SH-SY5Y (cell line): ENCODE results near the gene RABGAP1.

Experiments used
- GATA2 ChIP-seq: IDR thresholded peaks from 2 replicates; pipeline ENCODE4 v1.6.1; 2011; ENCODE audit warnings: mild to moderate bottlenecking, low read depth, low read length
- GATA3 ChIP-seq: IDR thresholded peaks from 2 replicates; pipeline ENCODE4 v1.6.1; 2011; ENCODE audit warnings: low read depth, mild to moderate bottlenecking, low read length, moderate library complexity

The RABGAP1 gene

DNA sequence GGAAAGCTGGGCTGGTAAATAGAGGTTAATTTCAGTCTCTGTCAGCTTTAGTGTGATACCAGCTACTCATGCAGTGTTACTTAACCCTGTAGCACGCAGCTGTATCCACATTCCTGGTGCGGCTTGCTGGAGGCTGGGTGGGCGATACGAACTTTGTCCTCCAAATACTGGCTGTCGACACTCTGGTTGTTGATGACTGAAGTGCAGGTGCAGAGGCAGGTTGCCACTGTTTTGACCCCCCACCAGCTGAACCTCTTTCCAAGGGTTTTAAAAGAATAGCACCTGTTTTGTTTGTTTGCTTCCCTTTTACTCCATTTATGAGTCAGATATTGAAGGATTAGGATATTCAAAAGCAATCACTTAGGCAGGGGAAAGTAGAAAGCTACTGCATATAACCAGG is 4.4 kb upstream of the RABGAP1 start:
- TF ChIP-seq GATA3 (no peak), GATA2 (no peak)

DNA sequence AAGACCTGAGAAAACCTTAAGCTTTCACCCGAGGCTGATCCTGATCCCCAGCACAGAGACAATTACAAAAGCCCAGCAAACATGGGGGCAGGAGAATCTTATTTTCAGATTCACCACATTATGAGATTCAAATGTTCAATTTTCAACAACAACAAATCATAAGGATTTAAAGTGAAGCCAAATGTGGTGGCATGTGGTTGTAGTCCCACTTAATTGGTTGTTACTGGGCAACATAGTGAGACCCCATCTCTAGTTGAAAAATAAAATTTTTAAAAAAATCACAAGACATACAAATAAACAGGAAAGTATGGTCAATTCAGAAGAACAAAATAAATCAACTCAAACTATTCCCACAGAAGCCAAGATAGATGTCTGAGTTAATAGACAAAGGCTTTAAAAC is 3.9 kb upstream of the RABGAP1 start:
- no peak for TF ChIP-seq GATA3

DNA sequence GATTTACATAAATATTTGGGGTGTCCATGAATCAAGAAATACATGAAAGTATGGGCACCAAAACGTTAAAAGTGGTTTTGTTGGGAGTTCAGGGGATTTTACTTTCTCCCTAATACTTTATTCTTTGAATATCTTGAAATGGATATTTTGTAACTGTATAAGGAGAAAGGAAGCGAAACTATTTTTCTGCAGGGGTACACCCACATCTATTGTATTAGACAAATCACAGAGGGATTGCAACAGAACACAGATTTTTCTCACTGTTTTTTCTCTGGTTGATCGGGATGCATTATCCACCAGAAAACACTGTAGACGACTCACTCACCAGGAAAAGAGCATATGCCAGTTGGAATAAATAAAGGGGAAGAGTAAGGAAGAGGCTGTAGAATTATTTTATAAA is 1.2 kb upstream of the RABGAP1 start:
- TF ChIP-seq GATA2: no peak
- TF ChIP-seq GATA3: no peak

DNA sequence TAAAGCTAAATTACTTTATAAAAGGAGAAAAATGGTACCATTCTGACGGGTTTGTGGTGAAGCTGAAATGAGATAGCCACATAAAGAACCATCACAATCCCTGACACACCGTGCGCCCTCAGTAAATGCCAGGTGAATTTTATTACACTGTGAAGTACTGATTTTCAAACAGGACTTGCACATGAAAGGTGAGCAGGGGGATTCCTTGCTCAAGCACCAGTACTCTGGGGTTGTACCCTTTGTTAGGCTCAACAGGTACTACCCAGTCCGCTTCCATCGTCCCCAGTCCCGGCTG is 419 bp upstream of the RABGAP1 start:
- TF ChIP-seq GATA3 (no peak), GATA2 (no peak)

DNA sequence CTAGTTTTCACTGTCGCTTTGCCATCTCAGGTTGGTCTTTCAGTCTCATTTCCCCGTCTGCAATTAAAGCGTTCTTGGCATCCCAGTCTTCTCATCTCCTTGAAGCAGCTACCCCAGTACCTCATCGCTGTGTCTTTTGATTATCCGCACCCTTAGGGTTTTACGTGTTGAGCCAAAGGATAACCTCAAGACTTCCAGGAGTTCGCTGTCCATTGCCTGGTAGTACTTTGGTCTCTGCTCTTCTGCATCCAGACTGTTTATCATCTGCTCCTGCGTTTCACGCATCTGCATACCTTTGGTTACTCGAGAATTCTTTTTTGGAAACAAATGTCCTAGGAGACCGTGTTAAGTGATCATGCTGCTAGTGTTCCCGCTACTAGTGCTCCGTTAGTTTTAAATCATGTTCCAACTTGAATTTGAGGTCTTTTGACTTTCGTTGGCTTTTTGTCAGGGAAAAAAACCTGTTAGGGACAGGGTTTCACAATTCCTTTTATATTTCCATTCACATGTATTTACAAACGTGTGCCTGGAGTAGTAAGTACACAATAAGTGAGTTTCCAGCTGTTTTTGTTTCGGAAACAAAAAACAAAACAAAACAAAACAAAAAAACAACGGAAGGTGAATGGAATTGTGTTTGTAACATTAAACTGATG is 888 bp downstream of the RABGAP1 start:
- TF ChIP-seq GATA3: no peak
- no peak for TF ChIP-seq GATA2

DNA sequence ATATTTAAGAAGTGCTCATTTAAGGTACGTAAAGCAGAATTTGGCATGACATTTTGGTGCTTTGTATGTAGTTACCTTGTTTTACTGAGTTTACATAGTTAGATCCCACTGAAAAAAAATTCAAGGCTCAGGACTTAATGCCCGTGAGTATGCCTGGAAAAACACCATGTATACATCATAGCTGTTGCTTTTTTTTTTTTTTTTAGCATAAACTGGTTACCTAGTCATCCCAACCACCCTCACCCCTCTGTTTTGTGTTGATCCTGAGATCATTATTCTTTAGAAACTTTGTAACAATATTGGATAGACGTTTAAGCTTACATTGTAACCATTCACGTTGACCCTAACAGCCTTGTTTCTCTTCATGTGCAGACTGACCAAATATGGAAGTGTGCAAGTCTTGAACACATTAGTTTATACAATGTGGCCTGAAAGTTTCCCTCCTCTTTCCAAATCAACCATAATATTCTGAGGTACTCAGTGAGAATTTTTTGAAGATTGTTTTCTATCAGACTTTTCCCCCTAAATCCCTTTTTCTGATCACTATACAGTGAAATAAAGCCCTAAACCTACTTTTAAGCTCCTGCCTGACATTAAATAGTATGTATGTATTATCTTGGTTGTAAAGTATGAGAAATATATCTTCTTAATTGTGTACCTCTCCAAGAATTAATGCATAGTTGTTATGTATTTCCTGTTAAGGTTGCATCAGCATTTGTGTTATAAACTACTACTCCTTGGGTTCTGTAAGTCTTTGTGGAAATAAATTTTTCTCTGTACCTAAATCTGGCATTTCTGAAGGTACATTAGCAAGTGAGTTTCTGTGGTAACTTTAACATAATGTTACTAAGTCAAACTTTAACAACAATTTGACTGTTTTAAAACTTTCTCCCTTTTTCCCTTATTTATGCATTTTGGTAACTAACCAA is 4.4 kb downstream of the RABGAP1 start:
- no peak for TF ChIP-seq GATA3

DNA sequence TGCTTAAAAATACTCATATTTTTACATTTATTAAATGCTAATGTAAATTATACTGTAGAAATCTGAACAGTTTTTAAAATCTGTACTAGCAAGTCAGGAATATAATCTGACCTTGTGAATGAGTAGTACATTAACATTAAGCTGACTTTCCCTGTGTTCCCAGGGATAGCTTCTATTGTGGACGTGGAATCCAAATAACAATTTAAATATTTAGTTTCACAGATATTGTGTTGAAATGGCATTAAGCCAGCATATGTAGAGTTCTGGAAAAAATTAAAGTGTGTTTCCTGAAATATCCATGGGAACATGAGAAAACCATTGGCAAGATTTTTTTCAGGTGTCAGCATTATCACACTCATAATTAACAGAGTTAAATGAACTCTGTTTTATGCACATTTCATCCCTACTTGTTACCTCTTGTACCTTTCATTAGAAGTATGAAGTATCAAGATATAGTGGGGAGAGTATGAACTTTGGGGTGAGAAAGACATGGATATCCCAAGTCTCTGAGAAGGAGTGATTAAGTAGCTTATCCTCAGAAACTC is 5.7 kb downstream of the RABGAP1 start:
- TF ChIP-seq GATA2 (no peak), GATA3 (no peak)

DNA sequence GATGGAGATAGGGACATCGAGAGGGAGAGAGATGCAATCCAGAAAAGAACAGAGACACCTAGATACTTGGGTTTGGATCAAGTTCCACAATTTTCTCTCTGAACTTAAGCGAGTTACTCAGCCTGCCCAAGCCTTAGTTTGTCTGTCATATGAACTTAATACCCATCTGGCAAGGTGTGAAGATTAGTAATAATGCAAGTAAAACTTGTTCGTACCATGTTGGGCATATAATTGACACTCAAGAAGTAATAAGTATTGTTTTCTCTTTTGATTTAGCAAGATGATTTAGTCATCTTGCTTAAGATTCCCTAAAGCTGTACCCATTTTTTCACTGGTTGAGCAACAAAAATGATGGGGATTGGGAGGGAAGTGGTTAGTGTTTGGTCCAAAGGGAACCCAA is 7.5 kb downstream of the RABGAP1 start:
- TF ChIP-seq GATA3: no peak
- no peak for TF ChIP-seq GATA2

DNA sequence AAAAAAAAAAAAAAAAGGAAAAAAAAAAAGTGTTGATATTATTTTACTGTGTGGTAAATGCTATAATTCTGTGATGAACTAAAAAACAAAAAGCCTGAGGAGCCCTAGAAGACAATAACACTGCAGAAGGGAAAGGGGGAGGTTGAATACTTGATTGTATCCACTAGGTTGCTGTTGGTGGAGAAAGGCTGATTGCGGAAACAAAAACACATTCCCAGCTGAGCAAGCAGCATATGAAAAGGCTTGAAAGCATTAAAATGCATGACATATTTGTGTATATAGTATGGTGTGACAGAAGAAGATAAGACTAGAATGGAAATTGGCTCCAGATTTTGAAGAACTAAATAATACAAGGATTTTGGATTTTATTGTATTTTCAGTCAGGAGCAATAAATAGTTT is 8.9 kb downstream of the RABGAP1 start:
- TF ChIP-seq GATA2 (no peak), GATA3 (no peak)

DNA sequence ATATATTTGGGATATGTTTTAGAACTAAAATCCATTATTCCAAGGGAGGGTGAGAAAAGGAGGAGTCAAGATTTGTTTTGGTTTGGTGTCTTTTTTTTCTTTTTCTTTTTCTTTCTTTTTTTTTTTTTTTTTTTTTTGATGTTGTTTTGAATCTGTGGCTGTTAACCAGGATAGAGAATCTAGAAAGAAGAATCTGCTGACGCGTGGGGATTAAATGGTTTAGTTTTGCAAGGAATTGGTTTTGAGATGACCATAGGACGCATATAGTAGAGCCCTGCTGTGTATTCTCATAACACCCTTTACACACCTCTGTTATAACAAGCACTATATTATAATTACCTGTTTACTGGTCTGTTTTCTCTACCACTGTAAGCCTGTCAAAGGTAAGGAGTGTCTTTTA is 9.4 kb downstream of the RABGAP1 start:
- TF ChIP-seq GATA2: no peak
- no peak for TF ChIP-seq GATA3

DNA sequence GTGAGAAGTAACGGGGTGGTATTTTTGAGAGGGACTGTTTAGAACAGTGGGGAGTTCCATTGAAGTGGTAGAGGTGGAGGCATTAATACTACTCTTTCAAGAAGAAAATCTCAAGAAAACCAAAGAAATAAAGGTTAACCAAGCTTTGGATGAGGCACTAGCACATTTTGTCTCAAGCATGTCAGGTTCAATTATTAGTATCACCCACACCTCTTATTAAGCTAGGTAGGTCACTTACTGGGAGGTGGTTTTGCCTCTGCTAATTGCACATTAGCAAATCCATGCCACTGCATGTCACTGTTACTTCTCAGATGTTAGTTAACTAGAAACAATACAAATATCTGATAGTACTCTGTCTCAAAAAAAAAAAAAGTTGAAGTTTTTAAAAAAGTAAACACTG is 10.2 kb downstream of the RABGAP1 start:
- no peak for TF ChIP-seq GATA2
- TF ChIP-seq GATA3: no peak

DNA sequence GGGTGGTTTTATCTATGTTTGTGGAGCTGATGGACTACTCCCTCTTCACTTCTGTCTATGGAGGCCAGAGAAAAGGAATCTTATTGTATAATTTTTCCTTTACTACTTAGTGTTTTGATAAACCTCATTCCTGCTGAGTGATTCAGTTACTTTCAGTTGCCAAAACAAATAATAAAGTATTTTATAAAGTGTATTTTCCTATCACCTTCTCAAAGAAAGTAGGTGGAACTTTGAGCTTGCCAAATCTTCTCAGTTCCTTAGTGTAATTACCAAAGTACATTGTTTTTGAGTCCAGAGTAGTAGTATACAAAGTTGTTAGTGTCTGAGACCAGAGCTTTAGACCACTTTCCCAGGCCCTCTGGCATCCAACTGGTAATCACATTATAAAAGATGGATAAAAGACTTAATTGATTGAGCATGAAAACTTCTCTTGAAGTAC is 13.5 kb downstream of the RABGAP1 start:
- TF ChIP-seq GATA3 (no peak), GATA2 (no peak)

DNA sequence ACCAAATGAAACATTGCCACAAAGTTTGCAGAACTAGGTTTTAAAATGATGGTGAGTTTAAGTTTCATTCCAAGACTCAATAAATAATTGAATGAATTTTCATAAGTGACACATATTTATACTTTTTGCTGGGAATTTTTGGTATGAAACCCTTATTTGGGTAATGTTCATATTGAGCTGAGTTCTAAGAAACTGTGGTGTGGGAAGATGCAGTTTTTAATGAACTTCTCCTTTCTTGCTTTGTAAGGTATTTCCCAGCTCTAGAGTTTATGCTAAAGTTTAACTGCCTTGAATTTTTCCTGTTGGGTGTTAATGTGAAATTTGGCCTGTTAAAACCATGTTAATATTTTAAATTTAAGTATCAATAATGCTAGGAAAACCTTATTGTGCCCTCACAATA is 15.1 kb downstream of the RABGAP1 start:
- TF ChIP-seq GATA2 (no peak), GATA3 (no peak)

DNA sequence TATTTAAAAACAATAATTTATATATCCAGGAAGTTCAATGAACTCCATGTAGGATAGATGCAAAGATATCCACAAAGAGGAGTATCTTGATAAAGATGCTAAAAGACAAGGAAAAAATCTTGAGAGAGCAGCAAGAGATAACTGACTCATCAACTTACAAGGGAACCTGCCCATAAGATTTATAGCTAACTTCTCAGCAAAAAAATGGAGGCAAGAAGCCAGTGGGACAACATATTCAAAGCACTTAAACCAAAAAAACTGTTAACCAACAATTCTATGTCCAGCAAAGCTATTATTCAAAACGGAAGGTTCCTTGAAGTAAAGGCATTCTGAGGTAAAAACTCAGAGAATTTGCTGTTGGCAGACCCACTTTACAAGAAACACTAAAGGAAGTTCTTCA is 20.3 kb downstream of the RABGAP1 start:
- TF ChIP-seq GATA2 (no peak), GATA3 (no peak)

DNA sequence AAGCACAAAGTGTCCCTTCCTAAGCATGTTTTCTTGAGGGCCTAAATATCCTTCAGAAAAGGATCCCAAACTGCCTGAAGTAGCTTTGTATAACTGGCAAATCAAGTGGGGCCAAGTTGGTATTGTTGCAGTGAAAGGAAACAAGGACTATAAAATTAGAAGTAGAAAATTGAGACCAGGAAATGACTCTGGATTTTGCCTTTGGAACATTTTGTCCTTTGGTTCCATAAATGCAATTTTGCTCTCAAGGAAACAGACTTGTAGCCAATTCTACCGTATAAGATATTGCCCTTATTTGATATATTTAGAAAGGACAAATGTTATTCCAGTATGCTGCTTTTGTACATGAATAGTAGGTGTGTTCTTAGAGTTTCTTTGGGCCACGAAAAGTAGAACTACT is 34.4 kb downstream of the RABGAP1 start:
- TF ChIP-seq GATA3 (no peak), GATA2 (no peak)
